Gastroesophageal sphincter (tissue), 4 donors: ENCODE measurements around the gene ZNF236. TPM values are rescaled to one million over a fixed set of nuclear protein-coding genes. Genes with fewer than 3 reads are reported as not detected.

Source experiments
- ATAC-seq: fragments of 150-250 bp; one replicate; pipeline ENCODE4 v1.9.1; 2016; ENCODE audit warnings: mild to moderate bottlenecking, moderate library complexity
- H3K27ac ChIP-seq, 4 donors: fragments of 200-600 bp; sonication (generic) in 3 of 4; 1 replicate in 3 of 4; 2 replicates in 1 of 4; pipeline ENCODE4 v1.5.1; 2016 to 2019
- H3K27me3 ChIP-seq: fragments of 200-600 bp; sonication (generic); one replicate; pipeline ENCODE4 v1.5.1; 2019
- H3K36me3 ChIP-seq, 2 donors: fragments of 200-600 bp; sonication (generic); one replicate each; pipeline ENCODE4 v1.5.1; 2019; ENCODE audit warnings: control low read depth in 1 of 2
- H3K4me1 ChIP-seq, 3 donors: fragments of 200-600 bp; sonication (generic); 1 replicate in 2 of 3; 2 replicates in 1 of 3; pipeline ENCODE4 v1.5.1; 2016 to 2019; ENCODE audit warnings: control low read depth in 2 of 3
- H3K4me3 ChIP-seq, 2 donors: fragments of 200-600 bp; sonication (generic); one replicate each; pipeline ENCODE4 v1.5.1; 2019; ENCODE audit warnings: mild to moderate bottlenecking in 1 of 2, moderate library complexity in 1 of 2
- H3K9me3 ChIP-seq, 3 donors: fragments of 200-600 bp; sonication (generic); one replicate each; pipeline ENCODE4 v1.5.1; 2017 to 2019; ENCODE audit warnings: control low read depth in 2 of 3
- CTCF ChIP-seq, 4 experiments: fragments of 200-600 bp in 2 of 4; fragments of 450-650 bp in 2 of 4; sonication (generic) in 1 of 4; IDR thresholded peaks; one replicate each; pipeline ENCODE4 v1.5.1; 2017 to 2019; ENCODE audit warnings: antibody characterized with exemption in 4 of 4, mild to moderate bottlenecking in 2 of 4, moderate library complexity in 2 of 4
- EP300 ChIP-seq: sonication (generic); formaldehyde crosslinking; IDR thresholded peaks from one replicate; pipeline ENCODE4 v1.6.1; 2017; ENCODE audit warnings: antibody characterized with exemption, mild to moderate bottlenecking
- POLR2A ChIP-seq, 2 donors: fragments of 450-650 bp; IDR thresholded peaks; one replicate each; pipeline ENCODE4 v1.6.1; 2017; ENCODE audit warnings: antibody characterized with exemption in 2 of 2, mild to moderate bottlenecking in 2 of 2, moderate library complexity in 1 of 2
- POLR2AphosphoS5 ChIP-seq: sonication (generic); formaldehyde crosslinking; IDR thresholded peaks from one replicate; pipeline ENCODE4 v1.6.1; 2017; ENCODE audit warnings: antibody characterized with exemption
- WGBS, 2 donors: methylation state at CpG; one replicate each; pipeline ENCODE4 v1.1.5; 2018; ENCODE audit warnings: low coverage in 1 of 2; 5-methylcytosine and 5-hydroxymethylcytosine counted together
- total RNA-seq, 4 donors: library from RNA; depleted of rRNA; stranded (reverse); fragments of >200 nt; gene quantifications; one replicate each; pipeline ENCODE4 v1.1.0, GENCODE V29; 2016

The ZNF236 gene
- total RNA-seq, 4 donors from 2014 or later, result 8.5 to 26.8 (median 16.8) TPM

- Histone ChIP-seq H3K27ac (no peak overlapping the region), H3K4me1 (no peaks in the 10 kb centered on the region), H3K27me3 (no peaks in the 10 kb centered on the region), H3K4me3 (no peak overlapping the region), H3K9me3 (peaks cover 0 to 4% (median 0%) of the 10 kb centered on the region in 3 donors), H3K36me3 (no peaks in the 10 kb centered on the region)
- WGBS, 2 donors, result 63 to 100% methylated on average over 2 to 9 of the region's 17 CpGs
- TF ChIP-seq POLR2A (IDR thresholded peaks at IDR 0.05) (no peak), EP300 (no peak), POLR2AphosphoS5 (no peak), CTCF (IDR thresholded peaks at IDR 0.05) (no peak)
- no peak for ATAC-seq
These were observed 170.1 kb downstream of the ZNF236 start for GRCh38 chr18:76992226-76993084.

GRCh38 chr18:76993085-76993382 is 170.7 kb downstream of the ZNF236 start:
- no peak overlapping the region for H3K27ac ChIP-seq

GRCh38 chr18:76993573-76993972 is 171.2 kb downstream of the ZNF236 start:
- Histone ChIP-seq H3K27ac (no peak overlapping the region), H3K4me1 (no peaks in the 10 kb centered on the region), H3K9me3 (peaks cover 0 to 4% (median 0%) of the 10 kb centered on the region in 3 donors), H3K27me3 (peaks cover 6% of the 10 kb centered on the region), H3K36me3 (no peaks in the 10 kb centered on the region), H3K4me3 (no peak overlapping the region)
- 98% methylated on average over 7 of the region's 11 CpGs; no CpG with 5 or more reads in 1 of the 2 donors for WGBS, 2 donors
- TF ChIP-seq POLR2A (IDR thresholded peaks at IDR 0.05) (no peak), POLR2AphosphoS5 (no peak), EP300 (no peak), CTCF (IDR thresholded peaks at IDR 0.05) (no peak)
- ATAC-seq, result no peak

More at GRCh38 chr18:76993085-76993382, 170.7 kb downstream of the ZNF236 start:
- Histone ChIP-seq H3K9me3 (peaks cover 0 to 4% (median 0%) of the 10 kb centered on the region in 3 donors), H3K27me3 (peaks cover under 1% of the 10 kb centered on the region), H3K4me3 (no peak overlapping the region), H3K4me1 (no peaks in the 10 kb centered on the region), H3K36me3 (no peaks in the 10 kb centered on the region)
- no peak for TF ChIP-seq POLR2AphosphoS5
- TF ChIP-seq POLR2A (IDR thresholded peaks at IDR 0.05), result no peak
- TF ChIP-seq CTCF (IDR thresholded peaks at IDR 0.05), result no peak
- no peak for TF ChIP-seq EP300
- no peak for ATAC-seq
- 88 to 100% methylated on average over 4 of the region's 6 CpGs for WGBS, 2 donors

- ATAC-seq, result no peak
- 78 to 92% methylated on average over 7 to 8 of the region's 8 CpGs for WGBS, 2 donors
- Histone ChIP-seq H3K27ac (no peak overlapping the region), H3K4me3 (no peak overlapping the region), H3K36me3 (no peaks in the 10 kb centered on the region), H3K27me3 (peaks cover 7% of the 10 kb centered on the region), H3K4me1 (no peaks in the 10 kb centered on the region), H3K9me3 (peaks cover 0 to 4% (median 0%) of the 10 kb centered on the region in 3 donors)
- TF ChIP-seq POLR2AphosphoS5 (no peak), EP300 (no peak), CTCF (IDR thresholded peaks at IDR 0.05) (no peak), POLR2A (IDR thresholded peaks at IDR 0.05) (no peak)
These were observed 171.8 kb downstream of the ZNF236 start for GRCh38 chr18:76994086-76994654.
